Progenitor cell of endocrine pancreas (in vitro differentiated cells): ENCODE measurements around the gene GRAMD4. TPM values are rescaled to one million over a fixed set of nuclear protein-coding genes. Genes with fewer than 3 reads are reported as not detected.

Experiments
- DNase-seq: peaks from one replicate; pipeline ENCODE4 v3.0.0; 2021; ENCODE audit warnings: low spot score; ENCODE audit not compliant: unreplicated experiment
- H3K27ac Mint-ChIP-seq: 2 replicates; pipeline ENCODE4 v1.8.0; 2021; ENCODE audit warnings: mild to moderate bottlenecking, moderate library complexity, mixed read lengths
- H3K27me3 Mint-ChIP-seq: 2 replicates; pipeline ENCODE4 v1.8.0; 2021; ENCODE audit warnings: mixed read lengths
- H3K36me3 Mint-ChIP-seq: 2 replicates; pipeline ENCODE4 v1.8.0; 2022; ENCODE audit warnings: mixed read lengths; ENCODE audit not compliant: insufficient read depth
- H3K4me1 Mint-ChIP-seq: 2 replicates; pipeline ENCODE4 v1.8.0; 2021; ENCODE audit warnings: low read depth, mixed read lengths
- H3K4me3 Mint-ChIP-seq: 2 replicates; pipeline ENCODE4 v1.8.0; 2021; ENCODE audit warnings: low read depth, mild to moderate bottlenecking, moderate library complexity, mixed read lengths
- H3K9me3 Mint-ChIP-seq: 2 replicates; pipeline ENCODE4 v1.8.0; 2021; ENCODE audit warnings: low read depth, mixed read lengths
- CTCF ChIP-seq: fragments of 200-600 bp; sonication (generic); IDR thresholded peaks from one replicate; pipeline ENCODE4 v1.5.0; 2021; ENCODE audit warnings: antibody characterized with exemption, mild to moderate bottlenecking; ENCODE audit not compliant: unreplicated experiment
- total RNA-seq: library from RNA; stranded (reverse); gene quantifications from 2 replicates; pipeline ENCODE4 v1.2.1, GENCODE V29; 2021

The GRAMD4 gene
- total RNA-seq, 1 donor from 2014 or later, result 68.8 TPM

- Mint-ChIP-seq H3K4me3 (no peak overlapping the region), H3K27me3 (no peaks in the 10 kb centered on the region), H3K27ac (no peak overlapping the region), H3K4me1 (peaks cover 27% of the 10 kb centered on the region), H3K9me3 (no peaks in the 10 kb centered on the region), H3K36me3 (no peaks in the 10 kb centered on the region)
- no peak for DNase-seq
- no peak for TF ChIP-seq CTCF
Observed at GRCh38 chr22:46593211-46593681, 26.9 kb upstream of the GRAMD4 start.

- Mint-ChIP-seq H3K36me3 (no peaks in the 10 kb centered on the region), H3K27me3 (no peaks in the 10 kb centered on the region), H3K27ac (no peak overlapping the region), H3K4me3 (no peak overlapping the region), H3K9me3 (no peaks in the 10 kb centered on the region), H3K4me1 (peaks cover 30% of the 10 kb centered on the region)
- DNase-seq, result no peak
- TF ChIP-seq CTCF, result no peak
Observed at GRCh38 chr22:46593996-46594946, 25.9 kb upstream of the GRAMD4 start.

GRCh38 chr22:46594947-46595298 is 25.3 kb upstream of the GRAMD4 start:
- no peak for DNase-seq
- H3K27me3 Mint-ChIP-seq, result no peaks in the 10 kb centered on the region
- H3K4me3 Mint-ChIP-seq, result no peak overlapping the region
- no peaks in the 10 kb centered on the region for H3K36me3 Mint-ChIP-seq
- H3K4me1 Mint-ChIP-seq, result peaks cover 26% of the 10 kb centered on the region
- no peak for TF ChIP-seq CTCF
- no peaks in the 10 kb centered on the region for H3K9me3 Mint-ChIP-seq
- no peak overlapping the region for H3K27ac Mint-ChIP-seq

- no peaks in the 10 kb centered on the region for H3K27me3 Mint-ChIP-seq
- no peak for TF ChIP-seq CTCF
- DNase-seq, result no peak
- H3K9me3 Mint-ChIP-seq, result no peaks in the 10 kb centered on the region
- peaks cover 21% of the 10 kb centered on the region for H3K4me1 Mint-ChIP-seq
- H3K36me3 Mint-ChIP-seq, result no peaks in the 10 kb centered on the region
- H3K27ac Mint-ChIP-seq, result peak overlapping the region; percentile 77
- H3K4me3 Mint-ChIP-seq, result no peak overlapping the region
Observed at GRCh38 chr22:46595545-46595944, 24.6 kb upstream of the GRAMD4 start.

- TF ChIP-seq CTCF, result no peak
- no peaks in the 10 kb centered on the region for H3K36me3 Mint-ChIP-seq
- no peaks in the 10 kb centered on the region for H3K9me3 Mint-ChIP-seq
- H3K27ac Mint-ChIP-seq, result peak overlapping the region; percentile 77
- DNase-seq, result no peak
- no peaks in the 10 kb centered on the region for H3K27me3 Mint-ChIP-seq
- no peak overlapping the region for H3K4me3 Mint-ChIP-seq
- peaks cover 20% of the 10 kb centered on the region for H3K4me1 Mint-ChIP-seq
Observed at GRCh38 chr22:46596032-46596441, 24.1 kb upstream of the GRAMD4 start.
